Thyroid gland (tissue), 4 donors: ENCODE results near the gene TTLL8. TPM values are rescaled to one million over a fixed set of nuclear protein-coding genes. Genes with fewer than 3 reads are reported as not detected.

ENCODE experiments used
- DNase-seq, 2 donors: peaks; one replicate each; pipeline ENCODE4 v3.0.0-alpha.2; 2019
- H3K27ac ChIP-seq, 3 donors: fragments of 200-600 bp; sonication (generic); 1 replicate in 2 of 3; 2 replicates in 1 of 3; pipeline ENCODE4 v1.5.1; 2016 to 2019; ENCODE audit warnings: mild to moderate bottlenecking in 1 of 3, moderate library complexity in 1 of 3
- H3K27me3 ChIP-seq: fragments of 200-600 bp; sonication (generic); one replicate; pipeline ENCODE4 v1.5.1; 2019
- H3K36me3 ChIP-seq, 2 donors: fragments of 200-600 bp; sonication (generic); one replicate each; pipeline ENCODE4 v1.5.1; 2016 to 2019
- H3K4me1 ChIP-seq, 2 donors: fragments of 200-600 bp; sonication (generic); one replicate each; pipeline ENCODE4 v1.5.1; 2017 to 2019
- H3K4me3 ChIP-seq, 3 donors: fragments of 200-600 bp; sonication (generic); replicated peaks in 1 of 3; 1 replicate in 2 of 3; 2 replicates in 1 of 3; pipeline ENCODE4 v1.5.1; 2016; ENCODE audit warnings: mild to moderate bottlenecking in 1 of 3
- H3K9me3 ChIP-seq: fragments of 200-600 bp; sonication (generic); one replicate; pipeline ENCODE4 v1.5.1; 2017
- CTCF ChIP-seq, 6 experiments: fragments of 200-600 bp in 3 of 6; fragments of 450-650 bp in 3 of 6; sonication (generic) in 3 of 6; IDR thresholded peaks; one replicate each; pipeline ENCODE4 v1.5.1; 2016 to 2019; ENCODE audit warnings: antibody characterized with exemption in 6 of 6, mild to moderate bottlenecking in 2 of 6, inconsistent platforms in 1 of 6, moderate library complexity in 1 of 6
- POLR2A ChIP-seq, 2 donors: fragments of 450-650 bp; IDR thresholded peaks; one replicate each; pipeline ENCODE4 v1.6.1; 2017; ENCODE audit warnings: antibody characterized with exemption in 2 of 2, mild to moderate bottlenecking in 2 of 2, moderate library complexity in 1 of 2
- WGBS, 2 donors: methylation state at CpG; one replicate each; pipeline ENCODE4 v1.1.5; 2017; 5-methylcytosine and 5-hydroxymethylcytosine counted together
- intact Hi-C: fragments of 100-400 bp; cut with DNase I; formaldehyde crosslinking; loops from one replicate; pipeline ENCODE4 v1.15.1; 2023
- total RNA-seq, 4 donors: library from RNA; depleted of rRNA; stranded (reverse); fragments of >200 nt; gene quantifications; one replicate each; pipeline ENCODE4 v1.2.3, GENCODE V29; 2016

TTLL8 gene
- total RNA-seq, 4 donors from 2014 or later, result not detected

GRCh38 chr22:50031189-50032091 is 26.7 kb downstream of the TTLL8 start:
- Histone ChIP-seq H3K36me3 (no peaks in the 10 kb centered on the region), H3K9me3 (no peaks in the 10 kb centered on the region), H3K4me3 (no peak overlapping the region), H3K27me3 (no peaks in the 10 kb centered on the region), H3K4me1 (peaks cover 9 to 28% of the 10 kb centered on the region in 2 donors), H3K27ac (no peak overlapping the region)
- intact Hi-C loops, result loop anchor here (2.0 to 10.0 kb wide), 2 partner anchors 103 to 267 kb away; no protein-coding TSS in a partner anchor
- TF ChIP-seq POLR2A (IDR thresholded peaks at IDR 0.05) (no peak), CTCF (IDR thresholded peaks at IDR 0.05) (no peak)
- 89 to 92% methylated on average over 13 to 39 of the region's 49 CpGs for WGBS, 2 donors
- no peak for DNase-seq

GRCh38 chr22:50030297-50031188 is 27.6 kb downstream of the TTLL8 start:
- peak; percentile 75 to 81 for DNase-seq
- Histone ChIP-seq H3K27me3 (no peaks in the 10 kb centered on the region), H3K9me3 (no peaks in the 10 kb centered on the region), H3K36me3 (no peaks in the 10 kb centered on the region), H3K27ac (no peak overlapping the region), H3K4me1 (peaks cover 9 to 28% of the 10 kb centered on the region in 2 donors), H3K4me3 (no peak overlapping the region)
- TF ChIP-seq POLR2A (IDR thresholded peaks at IDR 0.05) (no peak), CTCF (IDR thresholded peaks at IDR 0.05) (peak; percentile 72 to 95 (median 87))
- intact Hi-C loops, result loop anchor here (2.0 to 10.0 kb wide), 2 partner anchors 102 to 266 kb away; no protein-coding TSS in a partner anchor
- WGBS, 2 donors, result 24 to 51% methylated on average over 14 to 22 of the region's 52 CpGs

GRCh38 chr22:50027639-50028537 is 30.2 kb downstream of the TTLL8 start:
- TF ChIP-seq POLR2A (IDR thresholded peaks at IDR 0.05), result no peak
- no peak for TF ChIP-seq CTCF (IDR thresholded peaks at IDR 0.05)
- intact Hi-C loops, result loop anchor here (5.0 kb wide), 1 partner anchor 36 kb away; no protein-coding TSS in a partner anchor
- Histone ChIP-seq H3K36me3 (no peaks in the 10 kb centered on the region), H3K4me3 (no peak overlapping the region), H3K27ac (no peak overlapping the region), H3K27me3 (no peaks in the 10 kb centered on the region), H3K9me3 (no peaks in the 10 kb centered on the region), H3K4me1 (peaks cover 9 to 28% of the 10 kb centered on the region in 2 donors)
- 33 to 57% methylated on average over 29 to 37 of the region's 42 CpGs for WGBS, 2 donors
- peak; percentile 79 to 87 for DNase-seq

- intact Hi-C loops, result loop anchor here (5.0 kb wide), 1 partner anchor 34 kb away; no protein-coding TSS in a partner anchor
- no peak for TF ChIP-seq CTCF (IDR thresholded peaks at IDR 0.05)
- no peak for TF ChIP-seq POLR2A (IDR thresholded peaks at IDR 0.05)
- no peak overlapping the region for H3K27ac ChIP-seq
- no peak for DNase-seq
- no peak overlapping the region for H3K4me3 ChIP-seq
- H3K9me3 ChIP-seq, result no peaks in the 10 kb centered on the region
- peaks cover 9 to 19% of the 10 kb centered on the region in 2 donors for H3K4me1 ChIP-seq
- no peaks in the 10 kb centered on the region for H3K36me3 ChIP-seq
- H3K27me3 ChIP-seq, result no peaks in the 10 kb centered on the region
- WGBS, 2 donors, result 83 to 85% methylated on average over 2 to 13 of the region's 13 CpGs
Measured at GRCh38 chr22:50025993-50026392, 32.1 kb downstream of the TTLL8 start.
